GM21529 (cell line): ENCODE measurements around the gene KDM3A.

ENCODE experiments used
- ATAC-seq: cut with Tn5 transposase; IDR thresholded peaks from one replicate; pipeline ENCODE4 v1.9.1; 2021; ENCODE audit not compliant: unreplicated experiment

KDM3A gene

GRCh38 chr2:86430368-86430767, 10.8 kb upstream of the KDM3A start:
- ATAC-seq = no peak

DNA sequence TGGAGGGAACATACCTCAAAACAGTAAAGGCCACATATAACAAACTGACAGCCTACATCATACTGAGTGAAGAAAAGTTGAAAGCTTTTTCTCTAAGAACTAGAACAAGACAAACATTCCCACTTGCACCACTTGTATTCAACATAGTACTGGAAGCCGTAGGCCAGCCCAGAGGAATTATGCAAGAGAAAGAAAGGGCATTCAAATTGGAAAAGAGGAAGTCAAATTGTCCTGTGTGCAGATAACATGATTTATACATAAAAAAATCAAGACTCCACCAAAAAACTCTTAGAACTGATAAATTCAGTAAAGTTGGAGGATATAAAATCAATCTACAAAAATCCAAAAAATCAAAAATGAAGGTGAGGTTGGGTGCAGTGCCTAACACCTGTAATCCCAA, 8.0 kb upstream of the KDM3A start:
- no peak for ATAC-seq

DNA sequence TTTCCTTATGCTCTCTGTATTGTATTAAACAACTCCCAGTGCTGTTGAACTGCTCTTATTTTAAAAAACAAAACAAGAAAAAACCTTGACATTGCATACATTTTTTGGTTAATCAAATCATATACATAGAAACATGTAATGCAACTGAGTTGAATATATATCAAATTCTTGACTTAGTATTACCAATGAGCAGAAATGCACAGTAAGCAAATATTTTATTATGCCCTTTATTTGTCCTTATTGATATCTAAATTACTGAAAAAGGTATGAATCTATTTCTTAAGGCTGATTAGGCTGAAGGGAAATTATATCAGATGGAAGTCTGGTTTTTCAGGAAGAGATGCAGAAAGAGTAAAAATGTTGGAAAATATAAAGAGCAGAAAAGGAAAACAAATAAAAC, 6.9 kb upstream of the KDM3A start:
- no peak for ATAC-seq

GRCh38 chr2:86435531-86435930, 5.6 kb upstream of the KDM3A start:
- ATAC-seq = no peak

GRCh38 chr2:86436328-86436727, 4.8 kb upstream of the KDM3A start:
- ATAC-seq = no peak

GRCh38 chr2:86439879-86440630, 1.1 kb upstream of the KDM3A start:
- ATAC-seq = no peak

DNA sequence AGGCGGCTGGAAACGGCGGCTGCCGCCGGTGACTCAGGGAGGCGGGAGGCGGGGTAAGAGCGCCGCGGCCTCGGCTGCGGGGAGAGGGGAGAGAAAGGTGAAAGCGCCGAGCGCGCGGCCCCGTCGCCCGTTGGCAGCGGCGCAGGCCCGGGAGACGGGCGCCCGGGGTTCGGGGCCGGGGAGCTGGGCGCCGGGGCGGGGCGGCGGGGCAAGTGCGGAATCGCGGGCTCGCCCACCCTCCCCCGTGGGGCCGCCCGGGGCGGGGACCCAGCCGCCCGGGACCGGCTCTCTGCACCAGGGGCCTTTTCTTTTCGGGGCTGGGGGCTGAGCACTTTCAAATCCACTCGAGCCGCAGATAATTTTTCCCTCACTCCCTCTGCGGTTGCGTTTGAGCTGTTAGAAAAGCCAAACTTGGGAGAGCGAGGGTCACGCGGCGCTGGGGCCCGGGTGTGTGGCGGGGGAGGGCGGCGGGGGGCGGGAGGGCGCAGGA, 266 bp downstream of the KDM3A start:
- ATAC-seq = no peak

DNA sequence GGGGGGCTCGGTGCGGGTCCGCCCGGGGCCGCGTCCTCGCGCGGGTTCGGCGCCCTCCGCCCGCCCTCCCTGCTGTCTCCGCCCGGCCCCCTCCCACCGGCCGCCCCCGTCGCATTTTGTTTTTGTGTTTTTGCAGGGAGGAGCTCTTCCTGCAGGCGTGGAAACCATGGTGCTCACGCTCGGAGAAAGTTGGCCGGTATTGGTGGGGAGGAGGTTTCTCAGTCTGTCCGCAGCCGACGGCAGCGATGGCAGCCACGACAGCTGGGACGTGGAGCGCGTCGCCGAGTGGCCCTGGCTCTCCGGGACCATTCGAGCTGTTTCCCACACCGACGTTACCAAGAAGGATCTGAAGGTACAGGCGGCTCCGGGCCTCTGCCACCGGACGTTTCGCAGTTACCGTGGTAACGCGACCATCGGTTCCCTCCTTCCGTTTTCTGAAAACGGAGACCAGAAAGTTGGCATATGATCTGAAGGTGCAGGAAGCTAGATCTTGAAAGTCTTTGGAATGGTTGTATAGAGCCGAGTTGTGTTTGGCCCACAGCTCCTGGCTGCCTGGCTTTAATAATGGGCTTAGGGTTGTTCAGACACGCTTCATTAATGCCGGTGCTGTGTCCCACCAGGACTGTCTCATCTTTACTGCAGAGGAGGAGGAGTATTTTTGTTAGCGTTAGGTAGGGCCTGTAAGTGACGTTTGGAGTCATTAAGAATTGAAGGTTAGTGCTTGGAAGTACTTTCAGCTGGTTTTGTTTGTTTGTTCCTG, 891 bp downstream of the KDM3A start:
- ATAC-seq = peak; percentile 16

DNA sequence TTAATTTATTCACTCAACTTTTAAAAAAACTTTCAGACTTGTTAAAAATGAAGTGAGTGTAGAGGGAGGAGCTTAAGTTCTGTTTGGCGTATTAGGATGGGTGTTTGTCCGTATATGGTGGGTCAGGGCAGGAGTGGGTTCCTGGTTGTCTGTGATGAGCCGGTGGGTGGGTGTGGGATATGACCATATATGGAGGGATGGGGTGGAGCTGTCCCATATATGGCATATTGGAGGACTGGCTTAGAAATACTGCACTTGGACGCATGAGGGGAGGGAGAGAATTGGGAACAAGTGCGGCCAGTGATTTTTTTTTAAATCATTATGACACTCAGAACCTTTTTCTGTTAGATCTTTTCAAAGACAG, 1.5 kb downstream of the KDM3A start:
- peak; percentile 72 for ATAC-seq

DNA sequence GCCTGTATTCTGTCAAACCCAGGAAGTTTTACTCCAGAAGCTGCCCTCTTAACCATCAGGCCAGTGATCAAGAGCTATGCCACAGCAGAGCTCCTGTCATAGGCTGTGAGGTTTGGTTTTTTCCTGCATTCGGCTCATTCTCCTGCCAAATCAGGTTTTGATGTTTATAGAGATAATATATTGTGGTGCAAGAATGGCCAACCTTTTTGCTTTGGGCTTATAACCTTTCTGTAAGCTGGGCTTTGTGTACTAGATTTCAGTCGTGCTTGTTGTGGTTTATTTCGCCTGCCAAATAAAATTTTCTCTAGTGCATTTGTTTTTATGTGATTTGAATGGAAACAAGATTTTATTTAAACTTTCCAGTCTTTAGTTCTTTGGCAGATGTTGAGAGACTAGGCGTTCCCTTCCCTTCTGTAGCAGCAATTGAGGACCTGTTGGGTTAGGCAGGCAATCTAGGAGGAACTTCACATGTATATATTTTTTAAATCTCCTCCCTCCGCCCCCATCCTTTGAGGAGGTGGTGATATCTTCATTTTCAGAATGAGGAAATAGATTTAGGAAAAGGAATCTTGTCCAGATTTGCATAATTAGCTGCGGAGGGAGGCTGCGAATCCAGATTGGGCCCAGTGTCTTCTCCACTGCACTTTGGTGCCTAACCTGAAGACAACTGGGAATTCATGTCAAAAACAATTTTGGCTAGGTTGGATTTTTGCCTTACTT, 2.6 kb downstream of the KDM3A start:
- ATAC-seq = no peak

DNA sequence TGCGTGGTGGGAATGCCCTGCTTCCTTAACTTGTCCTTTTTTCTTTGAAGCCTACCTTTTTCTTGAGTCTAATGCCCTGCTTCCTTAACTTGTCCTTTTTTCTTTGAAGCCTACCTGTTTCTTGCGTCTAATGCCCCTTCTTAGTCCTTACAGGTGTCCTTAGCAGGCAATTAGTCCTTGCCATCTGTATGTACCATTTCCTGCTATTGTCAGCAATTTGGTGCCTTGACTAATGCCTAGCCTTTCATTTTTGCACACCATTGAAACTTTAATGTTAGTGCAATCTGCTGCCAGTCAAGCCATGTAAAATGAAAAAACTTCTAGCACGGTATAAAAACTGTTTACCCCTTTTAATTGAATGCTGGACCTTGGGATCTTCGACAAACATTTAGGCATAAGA, 4.3 kb downstream of the KDM3A start:
- ATAC-seq = no peak

DNA sequence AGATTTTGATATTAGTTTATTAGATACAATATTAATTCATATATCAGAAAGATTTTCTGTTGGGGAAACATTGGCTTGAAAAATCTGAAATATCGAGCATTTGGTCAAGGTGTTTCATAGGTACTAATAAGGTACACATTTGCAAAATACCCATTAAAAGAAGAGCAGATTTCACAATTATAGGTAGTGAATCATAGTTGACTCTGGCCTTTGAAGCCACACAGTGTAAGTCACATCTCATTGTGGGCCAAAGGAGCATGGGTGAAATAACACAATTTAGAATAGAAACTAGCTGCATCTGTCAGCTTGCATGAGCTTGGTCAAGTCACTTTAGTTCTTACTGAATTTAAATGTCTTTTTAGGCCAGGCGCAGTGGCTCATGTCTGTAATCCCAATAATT, 4.9 kb downstream of the KDM3A start:
- ATAC-seq = no peak

- ATAC-seq = no peak
These were observed 12.7 kb downstream of the KDM3A start for GRCh38 chr2:86453836-86454235.

- no peak for ATAC-seq
These were observed 13.1 kb downstream of the KDM3A start for GRCh38 chr2:86454238-86454637.

DNA sequence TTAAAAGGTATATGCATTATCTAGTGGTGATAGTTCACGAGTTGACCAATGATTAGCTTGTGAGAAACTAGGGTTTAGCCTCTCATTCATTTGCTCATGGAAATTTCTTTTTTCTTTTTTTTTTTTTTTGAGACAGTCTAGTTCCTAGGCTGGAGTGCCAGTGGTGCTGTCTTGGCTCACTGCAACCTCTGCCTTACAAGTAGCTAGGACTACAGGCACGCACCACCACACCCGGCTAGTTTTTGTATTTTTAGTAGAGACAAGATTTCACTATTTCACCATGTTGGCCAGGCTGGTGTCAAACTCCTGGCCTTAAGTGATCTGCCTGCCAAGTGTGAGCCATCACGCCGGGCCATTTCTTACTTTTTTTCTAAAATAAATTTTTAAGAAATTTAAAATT, 14.0 kb downstream of the KDM3A start:
- ATAC-seq = no peak

GRCh38 chr2:86461042-86461743, 20.0 kb downstream of the KDM3A start:
- ATAC-seq = no peak

- no peak for ATAC-seq
These were observed 23.5 kb downstream of the KDM3A start for GRCh38 chr2:86464652-86465051.

- no peak for ATAC-seq
These were observed 25.1 kb downstream of the KDM3A start for GRCh38 chr2:86466306-86466705.

DNA sequence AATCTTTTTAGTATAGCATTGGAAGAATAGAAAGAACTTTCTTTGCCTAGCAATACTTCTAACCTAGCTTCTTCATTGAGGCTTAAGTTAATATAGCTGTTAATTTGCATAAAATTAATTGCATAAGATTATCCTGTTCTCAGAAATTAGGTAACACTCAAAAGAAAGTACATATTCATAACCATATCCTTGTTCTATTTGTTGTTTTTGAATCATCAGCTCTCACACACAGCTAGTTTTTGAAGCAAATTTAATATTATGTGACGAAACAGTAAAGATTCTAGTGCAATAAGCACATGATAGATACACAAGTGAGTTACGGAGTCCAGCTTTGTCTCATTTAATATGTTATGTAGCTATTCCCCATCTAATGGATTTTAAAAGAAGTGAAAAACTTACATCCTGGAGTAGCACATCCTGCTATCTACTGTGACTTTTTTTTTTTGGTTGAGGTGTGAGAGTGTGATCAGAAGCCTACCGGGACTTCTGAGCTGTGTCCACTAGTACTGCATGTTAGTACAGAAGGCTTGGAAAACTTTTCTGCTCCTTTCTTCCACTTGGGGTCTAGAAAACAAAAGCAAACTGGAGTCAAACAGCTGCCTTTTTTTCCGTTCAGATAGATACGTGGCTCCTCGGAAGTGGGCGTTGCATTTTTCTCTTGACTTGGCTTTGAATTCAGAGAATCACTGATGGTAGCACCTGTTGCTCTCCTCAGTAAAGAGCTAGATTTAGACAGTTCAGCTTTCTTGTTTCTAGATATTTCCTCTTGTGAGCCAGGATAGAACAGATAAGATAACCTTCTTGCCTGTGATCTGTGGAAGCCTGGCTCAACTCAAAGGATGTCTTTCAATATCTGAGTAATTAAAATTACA, 27.2 kb downstream of the KDM3A start:
- ATAC-seq = no peak

DNA sequence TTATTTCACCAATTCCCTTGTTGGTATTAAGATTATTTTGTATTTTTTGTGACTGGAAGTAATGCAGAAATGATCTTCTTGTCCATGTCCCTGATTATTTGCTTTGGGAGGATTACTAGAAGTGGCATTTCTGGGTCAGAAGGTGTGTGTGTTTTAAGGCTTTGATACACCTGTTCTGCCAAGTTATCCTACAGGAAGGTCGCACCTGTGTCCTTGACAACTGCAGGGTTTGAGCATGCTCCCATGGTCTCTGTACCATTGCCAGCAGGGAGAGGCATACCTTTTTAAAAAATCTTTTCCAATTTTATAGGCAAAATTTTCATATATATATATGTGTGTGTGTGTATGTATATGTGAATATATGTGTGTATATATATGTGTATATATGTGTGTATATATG, 29.7 kb downstream of the KDM3A start:
- ATAC-seq = no peak
